GM12875 (cell line): ENCODE data around the gene POMGNT2.

Experiments
- H3K4me3 ChIP-seq: one replicate; pipeline ENCODE4 v1.5.1; 2011; ENCODE audit warnings: low read depth, low read length, control low read depth
- TF ChIP-seq, protein P1 (sequence below): IDR thresholded peaks from 2 replicates; pipeline ENCODE4 v1.5.1; 2011; ENCODE audit warnings: low read depth, mild to moderate bottlenecking, control low read depth, inconsistent platforms, low read length, moderate library complexity, borderline replicate concordance; ENCODE audit not compliant: insufficient read depth

POMGNT2 gene

DNA sequence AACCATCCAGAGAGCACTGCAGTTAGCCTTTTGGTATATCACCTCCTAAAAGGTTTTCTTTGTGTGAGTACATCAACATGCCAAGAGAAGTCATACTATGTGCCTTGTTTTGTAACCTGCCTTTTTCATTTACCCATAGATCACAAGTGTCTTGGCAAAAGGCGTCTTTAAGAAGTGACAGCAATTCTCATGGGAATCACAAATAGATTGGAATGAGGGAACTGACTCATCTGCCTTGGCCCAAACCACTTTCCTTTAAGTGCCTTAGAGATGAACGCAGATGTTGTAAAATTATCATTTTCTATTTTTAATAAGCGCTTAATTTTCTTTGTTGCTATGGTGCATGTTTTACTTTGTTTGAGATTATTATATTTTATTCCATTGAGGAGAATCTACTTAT, 20.7 kb upstream of the POMGNT2 start:
- no peak overlapping the region for H3K4me3 ChIP-seq
- TF ChIP-seq, protein P1, sequence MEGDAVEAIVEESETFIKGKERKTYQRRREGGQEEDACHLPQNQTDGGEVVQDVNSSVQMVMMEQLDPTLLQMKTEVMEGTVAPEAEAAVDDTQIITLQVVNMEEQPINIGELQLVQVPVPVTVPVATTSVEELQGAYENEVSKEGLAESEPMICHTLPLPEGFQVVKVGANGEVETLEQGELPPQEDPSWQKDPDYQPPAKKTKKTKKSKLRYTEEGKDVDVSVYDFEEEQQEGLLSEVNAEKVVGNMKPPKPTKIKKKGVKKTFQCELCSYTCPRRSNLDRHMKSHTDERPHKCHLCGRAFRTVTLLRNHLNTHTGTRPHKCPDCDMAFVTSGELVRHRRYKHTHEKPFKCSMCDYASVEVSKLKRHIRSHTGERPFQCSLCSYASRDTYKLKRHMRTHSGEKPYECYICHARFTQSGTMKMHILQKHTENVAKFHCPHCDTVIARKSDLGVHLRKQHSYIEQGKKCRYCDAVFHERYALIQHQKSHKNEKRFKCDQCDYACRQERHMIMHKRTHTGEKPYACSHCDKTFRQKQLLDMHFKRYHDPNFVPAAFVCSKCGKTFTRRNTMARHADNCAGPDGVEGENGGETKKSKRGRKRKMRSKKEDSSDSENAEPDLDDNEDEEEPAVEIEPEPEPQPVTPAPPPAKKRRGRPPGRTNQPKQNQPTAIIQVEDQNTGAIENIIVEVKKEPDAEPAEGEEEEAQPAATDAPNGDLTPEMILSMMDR: no peak

DNA sequence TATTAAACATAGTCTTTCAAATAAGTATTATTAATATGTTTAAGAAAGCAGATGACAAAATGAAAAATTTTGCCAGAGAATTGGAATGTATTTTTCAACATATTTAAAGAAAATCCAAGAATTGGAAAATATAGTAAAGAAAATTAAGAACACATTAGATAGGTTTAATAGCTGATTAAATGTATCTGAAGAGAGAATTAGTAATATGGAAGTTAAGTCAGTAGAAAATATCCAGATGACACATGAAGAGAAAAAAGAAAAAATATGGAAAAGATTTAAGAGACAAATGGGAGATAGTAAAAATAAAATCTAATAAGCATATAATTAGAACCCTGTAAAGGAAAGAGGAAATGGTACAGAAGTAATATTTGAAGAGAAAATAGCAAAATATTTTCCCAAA, 18.0 kb upstream of the POMGNT2 start:
- TF ChIP-seq, protein P1: no peak
- no peak overlapping the region for H3K4me3 ChIP-seq

GRCh38 chr3:43120937-43121336, 15.1 kb upstream of the POMGNT2 start:
- TF ChIP-seq, protein P1: no peak

GRCh38 chr3:43117257-43117656, 11.4 kb upstream of the POMGNT2 start:
- TF ChIP-seq, protein P1: no peak
- H3K4me3 ChIP-seq: no peak overlapping the region

More at GRCh38 chr3:43120937-43121336, 15.1 kb upstream of the POMGNT2 start:
- H3K4me3 ChIP-seq: no peak overlapping the region

DNA sequence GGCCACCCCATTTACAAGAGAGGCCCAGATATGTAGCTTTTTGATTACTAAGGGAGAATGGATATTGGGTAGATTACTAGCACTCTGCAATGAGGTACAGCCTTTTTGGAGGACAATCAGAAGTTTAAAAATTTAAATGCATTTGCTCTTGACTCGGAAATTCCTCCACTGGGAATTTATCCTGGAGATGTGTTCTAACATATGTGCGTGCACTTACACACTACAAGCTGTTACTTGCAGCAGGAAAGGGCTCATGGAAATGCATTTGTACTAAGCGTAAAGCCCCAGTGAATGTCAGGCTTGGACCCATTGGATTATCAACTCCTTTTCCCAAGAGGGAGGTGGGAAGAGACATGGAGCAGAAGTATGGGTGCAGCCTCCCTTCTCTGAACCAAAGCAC, 7.8 kb upstream of the POMGNT2 start:
- no peak overlapping the region for H3K4me3 ChIP-seq
- TF ChIP-seq, protein P1: no peak

DNA sequence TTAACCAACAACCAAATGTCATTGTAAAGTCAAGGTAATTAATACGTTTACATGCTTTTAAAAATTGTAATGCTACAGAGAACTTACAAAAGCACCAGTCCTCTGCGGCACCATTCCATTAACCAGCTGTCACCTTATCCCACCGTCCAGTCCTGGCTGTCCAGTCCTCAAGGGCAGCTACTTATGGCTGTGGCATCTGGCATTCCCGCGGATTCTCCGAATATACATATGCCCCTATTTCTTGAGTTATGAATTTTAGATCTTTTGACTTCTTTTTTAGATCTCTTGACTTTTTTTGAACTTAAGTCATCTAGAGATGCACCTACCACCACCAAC, 382 bp upstream of the POMGNT2 start:
- no peak overlapping the region for H3K4me3 ChIP-seq
- TF ChIP-seq, protein P1: no peak

- TF ChIP-seq, protein P1: no peak
- no peak overlapping the region for H3K4me3 ChIP-seq
These were observed 951 bp downstream of the POMGNT2 start for GRCh38 chr3:43104660-43105595.
